Measurements from ENCODE around the gene GCC1.
A peak's percentile ranks its signal among the peaks of the same experiment; 100 is the strongest.

Gene GCC1

GRCh38 chr7:127536394-127536691 is 49.1 kb downstream of the GCC1 start:
- DNase-seq = no peak

DNA sequence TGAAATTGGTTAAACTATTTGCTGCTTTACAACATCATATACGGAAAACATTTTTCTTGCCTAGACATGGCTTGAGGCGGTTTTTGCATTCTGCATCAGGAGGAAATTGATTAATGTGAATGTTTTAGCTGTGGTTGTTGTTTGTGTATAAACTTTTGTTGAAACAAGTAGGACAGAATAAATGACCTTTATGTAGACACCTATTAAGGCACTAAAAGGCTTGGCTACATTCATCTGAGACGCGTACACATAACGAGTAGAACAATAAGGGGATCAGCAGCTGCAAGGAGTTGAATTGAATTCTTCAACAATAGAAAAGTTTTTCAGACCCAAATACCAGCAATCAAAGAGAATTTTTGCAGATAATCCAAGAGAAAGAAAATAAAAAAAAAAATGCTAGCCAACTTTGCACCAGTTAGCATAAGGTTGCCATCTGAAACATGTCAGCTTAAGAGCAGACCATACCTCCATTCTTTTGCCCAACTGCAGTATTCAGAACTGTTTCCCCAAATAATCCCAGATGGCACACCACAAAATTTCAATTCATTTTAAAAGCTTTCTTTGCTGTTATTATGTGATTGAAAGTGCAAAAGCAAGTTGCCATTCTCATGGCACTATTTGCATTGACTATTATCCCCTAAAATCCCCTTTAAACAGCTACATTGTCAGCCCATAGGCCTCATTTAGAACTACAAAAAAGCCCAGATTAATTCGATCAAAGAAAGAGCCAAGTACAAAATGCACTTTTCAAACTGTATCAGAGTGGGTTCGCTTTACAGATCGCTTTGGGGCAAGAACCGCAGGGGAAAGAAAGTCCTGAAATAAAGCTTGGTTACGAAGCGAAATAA is 49.6 kb downstream of the GCC1 start:
- no peak for DNase-seq

DNA sequence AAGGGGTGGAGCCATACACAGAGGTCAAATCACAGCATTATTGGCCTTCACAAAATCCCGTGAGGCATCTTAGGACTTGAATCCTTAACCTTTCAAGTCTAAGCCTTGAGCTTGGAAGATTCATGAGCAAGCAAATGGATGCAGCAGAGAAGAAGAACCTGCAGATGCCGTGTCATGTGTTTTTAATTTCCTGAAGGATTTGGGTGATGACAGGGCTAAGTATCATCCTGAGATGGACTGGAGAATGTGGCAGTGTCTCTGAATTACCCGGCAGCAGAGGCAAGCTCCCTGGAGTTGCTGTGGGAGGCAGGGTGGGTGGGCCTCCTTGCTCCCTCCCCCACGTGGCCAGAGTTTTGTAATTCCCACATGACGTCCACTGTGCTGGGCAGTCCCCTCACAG is 50.8 kb downstream of the GCC1 start:
- peak; percentile 55 for DNase-seq

DNA sequence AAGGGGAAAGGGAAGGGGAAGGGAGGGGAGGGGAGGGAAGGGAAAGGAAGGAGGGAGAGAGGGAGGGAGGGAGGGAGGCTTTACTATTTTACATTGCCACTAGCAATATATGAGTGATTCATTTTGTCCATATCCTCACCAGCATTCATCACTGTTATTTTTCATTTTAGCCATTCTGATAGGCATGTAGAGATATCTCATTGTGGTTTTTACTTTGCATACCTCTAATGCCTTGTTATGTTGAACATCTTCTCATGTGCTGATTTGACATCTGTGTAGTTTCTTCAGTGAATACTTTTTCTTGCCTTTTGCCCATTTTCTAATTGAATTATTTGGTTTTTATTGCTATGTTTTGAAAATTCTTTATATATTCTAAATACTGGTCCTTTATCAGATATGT is 52.7 kb downstream of the GCC1 start:
- DNase-seq = peak; percentile 37

- DNase-seq = no peak
Observed at GRCh38 chr7:127532151-127532550, 53.2 kb downstream of the GCC1 start.
